Measurements from ENCODE around the gene ATF3.
A peak's percentile ranks its signal among the peaks of the same experiment; 100 is the strongest.

ATF3 gene, protein sequence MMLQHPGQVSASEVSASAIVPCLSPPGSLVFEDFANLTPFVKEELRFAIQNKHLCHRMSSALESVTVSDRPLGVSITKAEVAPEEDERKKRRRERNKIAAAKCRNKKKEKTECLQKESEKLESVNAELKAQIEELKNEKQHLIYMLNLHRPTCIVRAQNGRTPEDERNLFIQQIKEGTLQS

GRCh38 chr1:212608392-212608958 lies at the start of gene ATF3:
TSS of gene ATF3 (plus strand) at chr1:212608761. CDS start at chr1:212615022, 6,261 bp downstream.
- peak; percentile 99 for DNase-seq (ENCODE audit: low read depth)

- DNase-seq (ENCODE audit: low read depth): no peak
Measured at GRCh38 chr1:212559929-212560328, 48.6 kb upstream of the ATF3 start.

GRCh38 chr1:212560933-212561460 lies 47.6 kb upstream of the ATF3 start:
- no peak for DNase-seq (ENCODE audit: low read depth)

DNA sequence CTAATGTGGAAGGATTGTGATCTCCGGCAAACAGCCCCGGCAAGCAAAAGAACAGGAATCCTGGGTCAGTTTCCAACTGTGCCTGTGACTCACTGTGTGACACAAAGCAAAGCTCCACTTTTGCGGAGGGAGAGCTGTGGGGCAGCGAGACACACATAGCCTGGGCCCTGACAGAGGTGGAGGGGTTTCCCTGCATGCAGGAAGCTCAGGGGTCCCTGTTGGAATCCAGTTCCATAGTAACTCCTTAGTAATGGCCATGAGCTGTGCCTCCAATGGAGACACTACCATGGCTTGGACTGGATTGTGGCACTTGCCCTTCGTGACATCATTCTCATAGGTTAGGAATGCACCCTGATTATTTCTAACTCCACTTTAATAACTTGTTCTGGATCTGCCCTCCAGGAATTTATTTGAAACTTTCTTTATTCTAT lies 47.0 kb upstream of the ATF3 start:
- DNase-seq (ENCODE audit: low read depth): no peak

DNA sequence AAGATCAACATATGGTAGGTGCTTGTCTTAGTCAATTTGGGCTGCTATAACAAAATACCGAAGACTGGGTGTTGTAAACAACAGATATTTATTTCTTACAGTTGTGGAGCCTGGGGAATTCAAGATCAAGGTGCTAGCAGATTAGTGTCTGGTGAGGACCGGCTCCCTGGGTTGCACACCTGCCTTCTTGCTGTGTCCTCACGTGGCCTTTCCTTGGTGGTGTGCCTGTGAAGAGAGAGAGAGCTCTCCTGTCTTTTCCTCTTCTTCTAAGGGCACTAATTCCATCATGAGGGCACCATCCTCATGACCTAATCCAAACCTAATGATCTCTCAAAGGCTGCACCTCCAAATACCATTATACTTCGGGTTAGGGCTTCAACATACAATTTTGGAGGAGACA lies 45.8 kb upstream of the ATF3 start:
- no peak for DNase-seq (ENCODE audit: low read depth)

- no peak for DNase-seq (ENCODE audit: low read depth)
Measured at GRCh38 chr1:212565079-212565478, 43.5 kb upstream of the ATF3 start.

DNA sequence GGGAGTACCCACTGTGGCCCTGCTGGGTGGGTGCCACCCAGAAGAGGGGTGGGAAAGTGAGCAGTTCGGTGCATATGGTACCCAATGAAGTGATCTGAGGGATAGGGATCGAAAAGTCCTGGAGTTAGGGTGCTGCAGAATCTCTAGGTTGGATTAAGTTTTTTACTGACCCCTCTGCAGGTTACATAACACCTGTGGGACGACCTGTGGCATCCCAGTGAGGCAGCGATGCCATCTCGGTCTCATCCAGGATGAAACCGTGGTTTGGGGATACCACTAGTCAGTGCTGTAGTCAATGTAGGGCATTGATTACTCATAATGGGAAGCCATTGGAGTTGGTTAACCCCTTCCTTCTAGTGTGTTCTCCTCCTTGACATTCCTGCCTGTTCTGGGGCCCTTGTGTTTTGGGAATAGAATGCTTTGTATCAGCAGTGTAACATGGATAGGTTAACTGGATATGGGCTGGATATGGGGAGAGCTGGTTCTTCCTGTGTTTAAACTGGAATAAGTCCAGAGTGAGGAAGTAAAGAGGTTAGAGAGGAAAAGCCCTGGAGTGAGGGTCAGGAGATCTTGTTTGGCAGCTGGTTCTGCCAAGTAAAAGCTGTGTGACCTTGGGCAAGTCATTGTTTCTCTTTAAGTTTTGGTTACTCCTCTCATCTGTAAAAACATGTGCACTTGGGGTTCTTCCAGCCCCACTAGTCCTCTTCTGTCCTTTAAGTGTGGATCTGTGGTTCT lies 42.8 kb upstream of the ATF3 start:
- DNase-seq (ENCODE audit: low read depth): no peak

- peak; percentile 79 for DNase-seq (ENCODE audit: low read depth)
Measured at GRCh38 chr1:212566522-212567479, 41.8 kb upstream of the ATF3 start.

- no peak for DNase-seq (ENCODE audit: low read depth)
Measured at GRCh38 chr1:212567638-212568037, 40.9 kb upstream of the ATF3 start.

DNA sequence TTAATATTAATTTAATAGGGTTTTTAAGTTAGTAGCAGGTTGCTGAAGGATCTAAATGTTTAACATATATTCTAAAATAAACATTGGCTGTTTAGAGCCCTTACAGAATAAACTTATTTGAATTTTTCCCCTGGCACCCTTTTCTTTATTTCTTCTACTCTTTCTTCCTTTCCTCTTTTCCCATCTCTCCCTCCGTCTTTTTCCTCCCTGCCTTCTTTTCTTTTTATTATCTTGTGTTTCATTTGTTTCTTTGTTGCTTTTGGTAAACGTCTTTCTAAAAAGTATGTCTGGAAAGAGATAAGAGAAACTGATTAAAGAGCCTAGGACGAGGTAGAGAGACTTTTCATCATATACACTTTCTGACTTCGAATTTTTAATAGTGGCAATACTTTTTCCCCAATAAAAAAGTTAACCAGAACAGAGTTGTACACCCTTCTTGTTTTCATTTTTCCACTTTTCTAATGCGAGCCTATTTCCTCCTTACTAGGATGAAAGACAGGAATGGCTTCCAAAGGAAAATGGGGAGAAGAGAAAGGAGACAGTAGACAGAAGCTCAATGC lies 39.5 kb upstream of the ATF3 start:
- no peak for DNase-seq (ENCODE audit: low read depth)

DNA sequence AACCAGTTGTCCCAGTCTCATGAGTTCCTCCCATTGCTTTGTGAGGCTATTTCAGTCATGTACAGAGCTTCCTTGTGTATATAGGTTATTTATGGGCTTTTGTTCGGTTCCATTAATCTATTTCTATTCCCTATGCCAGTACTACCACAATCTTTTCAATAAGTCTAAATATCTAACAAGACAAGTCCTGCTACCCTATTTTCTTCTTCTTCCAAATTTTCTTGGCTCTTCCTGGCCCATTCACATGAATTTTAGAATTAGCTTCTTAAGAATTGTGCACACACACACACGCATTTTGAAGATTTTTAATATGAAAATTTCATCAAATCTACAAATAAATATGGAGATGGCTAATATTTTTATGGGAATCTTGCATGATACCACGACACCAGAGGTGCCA lies 33.8 kb upstream of the ATF3 start:
- no peak for DNase-seq (ENCODE audit: low read depth)

- no peak for DNase-seq (ENCODE audit: low read depth)
Measured at GRCh38 chr1:212575333-212575732, 33.2 kb upstream of the ATF3 start.

GRCh38 chr1:212578041-212578440 lies 30.5 kb upstream of the ATF3 start:
- no peak for DNase-seq (ENCODE audit: low read depth)

DNA sequence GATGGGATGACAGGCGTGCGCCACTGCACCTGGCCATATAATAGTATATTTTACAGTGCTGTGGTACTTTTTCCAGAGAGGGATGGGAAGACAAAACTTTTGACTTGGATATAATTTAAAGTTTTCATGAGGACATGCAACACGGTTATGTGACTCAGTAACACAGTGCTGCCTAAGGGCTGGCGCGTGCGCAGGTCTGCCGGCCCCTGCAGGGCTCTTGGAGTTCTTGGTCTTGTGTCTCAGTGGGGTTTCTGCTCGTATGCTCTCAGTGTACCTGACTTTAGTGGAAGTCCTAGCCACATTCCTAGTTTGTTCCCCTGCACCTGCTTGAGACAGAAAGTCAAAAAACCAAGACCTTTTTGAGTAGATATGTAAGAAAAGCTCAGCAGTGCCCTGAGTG lies 27.5 kb upstream of the ATF3 start:
- DNase-seq (ENCODE audit: low read depth): no peak

DNA sequence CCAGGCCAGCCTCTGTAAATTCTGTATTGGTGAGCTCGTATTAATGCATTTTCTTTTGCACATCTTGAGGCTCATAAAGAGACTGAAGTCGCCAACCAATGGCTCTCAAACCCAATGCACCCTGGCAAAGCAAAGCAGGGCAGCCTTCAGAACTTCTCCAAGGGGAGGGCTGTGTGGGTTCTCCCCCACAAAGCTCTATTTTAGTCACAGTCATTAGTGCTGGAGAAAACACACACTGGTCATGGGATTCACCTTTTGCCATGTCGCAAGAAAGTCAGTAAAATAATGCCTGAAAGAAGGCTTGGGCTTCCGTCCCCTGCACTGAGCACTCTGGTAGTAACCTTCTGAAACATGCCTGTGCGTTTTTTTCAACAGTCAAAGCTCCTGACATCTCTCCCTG lies 26.3 kb upstream of the ATF3 start:
- no peak for DNase-seq (ENCODE audit: low read depth)

GRCh38 chr1:212582808-212583615 lies 25.5 kb upstream of the ATF3 start:
- DNase-seq (ENCODE audit: low read depth): no peak

DNA sequence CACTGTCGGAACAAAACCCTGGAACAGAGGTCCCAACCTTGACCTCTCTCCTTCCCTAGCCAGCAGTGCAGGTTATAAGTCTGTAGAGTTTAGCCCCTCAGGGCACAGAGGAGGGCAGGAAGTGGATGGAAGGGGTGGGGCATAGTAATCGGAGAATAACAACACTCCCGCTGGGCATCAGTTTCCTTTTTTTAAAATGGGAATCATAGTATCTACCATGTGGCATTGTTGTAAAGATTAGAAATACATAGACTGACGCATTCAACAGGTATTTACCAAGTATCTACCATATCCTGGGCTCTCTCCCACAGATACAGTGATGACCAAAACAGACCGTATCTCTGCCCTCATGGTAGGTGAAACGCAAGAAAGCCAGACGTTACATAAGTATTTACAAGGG lies 24.9 kb upstream of the ATF3 start:
- no peak for DNase-seq (ENCODE audit: low read depth)

GRCh38 chr1:212584092-212584886 lies 24.3 kb upstream of the ATF3 start:
- DNase-seq (ENCODE audit: low read depth): no peak

GRCh38 chr1:212585210-212585609 lies 23.4 kb upstream of the ATF3 start:
- no peak for DNase-seq (ENCODE audit: low read depth)

Data from amniotic epithelial cell (primary cell).